ENCODE data around the gene MBNL1. TPM values are rescaled to one million over a fixed set of nuclear protein-coding genes. Genes with fewer than 3 reads are reported as not detected.

The MBNL1 gene
- total and polyA plus RNA-seq, 2 donors (not counting 3 experiments of a cell fraction or from before 2014, with no cell fraction given) = 179 to 362 TPM

DNA sequence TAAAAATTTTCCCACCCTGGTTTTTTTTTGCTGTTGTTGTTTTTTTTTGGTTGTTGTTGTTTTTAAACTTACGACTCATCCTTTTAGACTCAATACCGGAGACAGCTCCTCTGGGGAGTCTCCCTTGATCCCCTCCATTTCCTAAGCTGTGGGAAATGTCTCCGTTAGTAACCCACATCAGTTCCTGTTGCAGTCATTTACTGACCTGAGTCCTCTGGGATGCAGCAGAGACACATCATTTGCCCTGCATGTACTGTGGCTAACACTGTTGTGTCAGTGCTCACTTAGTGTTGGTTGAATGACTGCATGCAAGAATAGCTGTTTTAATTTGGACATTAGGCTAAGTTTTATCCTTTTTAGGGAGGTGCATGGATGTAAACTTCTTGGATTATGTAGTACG is 83.8 kb downstream of the MBNL1 start:
- dilution Hi-C loops (cut with MboI; ENCODE audit: extremely low pct_ligation_motif_present, low sequenced_read_pairs) (no loop called here), intact Hi-C loops (cut with micrococcal nuclease) (no loop called here)
- DNase-seq (ENCODE audit: low read depth, low spot score) = peak; percentile 53

DNA sequence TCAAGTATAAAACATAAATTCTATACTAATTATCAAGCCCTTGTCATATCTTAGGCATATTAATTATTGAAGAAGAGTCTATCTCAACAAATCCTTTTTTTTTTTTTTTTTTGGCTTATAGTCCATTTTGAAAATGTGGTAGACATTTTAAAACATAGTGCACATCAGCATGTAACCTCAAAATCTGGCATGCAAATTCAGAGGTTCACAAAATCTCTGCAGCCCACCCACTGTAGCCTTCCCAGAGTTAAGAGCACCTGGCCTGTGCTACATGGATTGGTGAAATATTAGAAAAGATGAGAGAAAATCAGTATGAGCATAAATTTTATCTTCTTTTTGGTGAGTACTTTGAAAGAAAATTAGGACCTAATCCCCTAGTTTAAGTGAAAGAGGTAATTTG is 84.8 kb downstream of the MBNL1 start:
- Histone ChIP-seq H3K4me1 (ENCODE audit: control insufficient read depth, extremely low read depth, insufficient read depth, low read length) (peaks cover 59% of the 10 kb centered on the region), H3K36me3 (ENCODE audit: control insufficient read depth in 2 of 2, extremely low read depth in 1 of 2, insufficient read depth in 2 of 2, low read length in 2 of 2) (no peaks in the 10 kb centered on the region), H3K4me3 (replicated peaks in 1 of 3; ENCODE audit: insufficient read depth in 1 of 3, low read depth in 1 of 3, low read length in 3 of 3) (no peak overlapping the region), H3K27me3 (ENCODE audit: control insufficient read depth in 2 of 2, insufficient read depth in 2 of 2, low read length in 2 of 2) (no peaks in the 10 kb centered on the region), H2AFZ (ENCODE audit: low read depth, low read length) (no peak overlapping the region), H3K9ac (replicated peaks; ENCODE audit: extremely low read depth, insufficient read depth, low read length) (no peak overlapping the region), H3K9me1 (replicated peaks; ENCODE audit: control insufficient read depth, extremely low read depth, insufficient read depth, low read length) (no peaks in the 10 kb centered on the region), H3K4me2 (ENCODE audit: insufficient read depth, low read length) (no peak overlapping the region), H3K79me2 (ENCODE audit: control insufficient read depth, insufficient read depth, low read length) (peaks cover 98% of the 10 kb centered on the region), H4K20me1 (replicated peaks; ENCODE audit: control insufficient read depth, extremely low read depth, insufficient read depth, low read length) (peaks cover 2% of the 10 kb centered on the region), H3K9me3 (replicated peaks; ENCODE audit: control insufficient read depth, insufficient read depth, low read length) (no peaks in the 10 kb centered on the region), H3K27ac (ENCODE audit: insufficient read depth, low read depth, low read length) (no peak overlapping the region)
- TF ChIP-seq JUN (IDR thresholded peaks at IDR 0.05; ENCODE audit: borderline replicate concordance, insufficient read depth, insufficient read length, low read depth) = no peak
- TF ChIP-seq MYC (IDR thresholded peaks at IDR 0.05; ENCODE audit: low read depth, low read length) = no peak
- TF ChIP-seq, protein P1, sequence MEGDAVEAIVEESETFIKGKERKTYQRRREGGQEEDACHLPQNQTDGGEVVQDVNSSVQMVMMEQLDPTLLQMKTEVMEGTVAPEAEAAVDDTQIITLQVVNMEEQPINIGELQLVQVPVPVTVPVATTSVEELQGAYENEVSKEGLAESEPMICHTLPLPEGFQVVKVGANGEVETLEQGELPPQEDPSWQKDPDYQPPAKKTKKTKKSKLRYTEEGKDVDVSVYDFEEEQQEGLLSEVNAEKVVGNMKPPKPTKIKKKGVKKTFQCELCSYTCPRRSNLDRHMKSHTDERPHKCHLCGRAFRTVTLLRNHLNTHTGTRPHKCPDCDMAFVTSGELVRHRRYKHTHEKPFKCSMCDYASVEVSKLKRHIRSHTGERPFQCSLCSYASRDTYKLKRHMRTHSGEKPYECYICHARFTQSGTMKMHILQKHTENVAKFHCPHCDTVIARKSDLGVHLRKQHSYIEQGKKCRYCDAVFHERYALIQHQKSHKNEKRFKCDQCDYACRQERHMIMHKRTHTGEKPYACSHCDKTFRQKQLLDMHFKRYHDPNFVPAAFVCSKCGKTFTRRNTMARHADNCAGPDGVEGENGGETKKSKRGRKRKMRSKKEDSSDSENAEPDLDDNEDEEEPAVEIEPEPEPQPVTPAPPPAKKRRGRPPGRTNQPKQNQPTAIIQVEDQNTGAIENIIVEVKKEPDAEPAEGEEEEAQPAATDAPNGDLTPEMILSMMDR (IDR thresholded peaks at IDR 0.05; ENCODE audit: extremely low read depth in 1 of 2, insufficient read depth in 1 of 2, low read depth in 1 of 2, low read length in 2 of 2) = no peak
- TF ChIP-seq POLR2A (IDR thresholded peaks at IDR 0.05; ENCODE audit: low read depth, low read length) = no peak
- TF ChIP-seq FOS (IDR thresholded peaks at IDR 0.05; ENCODE audit: borderline replicate concordance, insufficient read depth, low read length) = no peak
- no peak for TF ChIP-seq POLR2AphosphoS5 (IDR thresholded peaks at IDR 0.05; ENCODE audit: insufficient read depth, low read depth, low read length)
- no peak for TF ChIP-seq GATA2 (IDR thresholded peaks at IDR 0.05; ENCODE audit: insufficient read depth, insufficient read length, low read depth, low read length)
- TF ChIP-seq EZH2 (IDR thresholded peaks at IDR 0.05; ENCODE audit: borderline replicate concordance, low read depth, low read length, severe bottlenecking) = no peak
- TF ChIP-seq, protein P2, sequence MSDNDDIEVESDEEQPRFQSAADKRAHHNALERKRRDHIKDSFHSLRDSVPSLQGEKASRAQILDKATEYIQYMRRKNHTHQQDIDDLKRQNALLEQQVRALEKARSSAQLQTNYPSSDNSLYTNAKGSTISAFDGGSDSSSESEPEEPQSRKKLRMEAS (IDR thresholded peaks at IDR 0.05; ENCODE audit: insufficient read depth, insufficient read length) = no peak
- dilution Hi-C loops (cut with MboI; ENCODE audit: extremely low pct_ligation_motif_present, low sequenced_read_pairs) = no loop called here
- no peak for FAIRE-seq
- DNase-seq (ENCODE audit: low read depth, low spot score) = no peak
- ChIA-PET CTCF (interaction anchor here (0.7 kb wide), 1 partner anchor 90 kb away, joined by 3 read pairs; no protein-coding TSS in a partner anchor), POLR2A (no interaction called here)
- no TSS peak for BruUV-seq (replicated peaks)
- intact Hi-C loops (cut with micrococcal nuclease) = no loop called here

More for the DNA sequence above, 83.8 kb downstream of the MBNL1 start:
- TF ChIP-seq FOS (IDR thresholded peaks at IDR 0.05; ENCODE audit: borderline replicate concordance, insufficient read depth, low read length) (peak; percentile 7), JUN (IDR thresholded peaks at IDR 0.05; ENCODE audit: borderline replicate concordance, insufficient read depth, insufficient read length, low read depth) (no peak)
- Histone ChIP-seq H4K20me1 (replicated peaks; ENCODE audit: control insufficient read depth, extremely low read depth, insufficient read depth, low read length) (peaks cover 3% of the 10 kb centered on the region), H2AFZ (ENCODE audit: low read depth, low read length) (no peak overlapping the region), H3K79me2 (ENCODE audit: control insufficient read depth, insufficient read depth, low read length) (peaks cover 97% of the 10 kb centered on the region), H3K9me3 (replicated peaks; ENCODE audit: control insufficient read depth, insufficient read depth, low read length) (no peaks in the 10 kb centered on the region), H3K4me1 (ENCODE audit: control insufficient read depth, extremely low read depth, insufficient read depth, low read length) (peaks cover 59% of the 10 kb centered on the region), H3K27me3 (ENCODE audit: control insufficient read depth in 2 of 2, insufficient read depth in 2 of 2, low read length in 2 of 2) (no peaks in the 10 kb centered on the region), H3K9me1 (replicated peaks; ENCODE audit: control insufficient read depth, extremely low read depth, insufficient read depth, low read length) (no peaks in the 10 kb centered on the region), H3K27ac (ENCODE audit: insufficient read depth, low read depth, low read length) (no peak overlapping the region), H3K4me3 (replicated peaks in 1 of 3; ENCODE audit: insufficient read depth in 1 of 3, low read depth in 1 of 3, low read length in 3 of 3) (no peak overlapping the region), H3K36me3 (ENCODE audit: control insufficient read depth in 2 of 2, extremely low read depth in 1 of 2, insufficient read depth in 2 of 2, low read length in 2 of 2) (no peaks in the 10 kb centered on the region), H3K4me2 (ENCODE audit: insufficient read depth, low read length) (no peak overlapping the region), H3K9ac (replicated peaks; ENCODE audit: extremely low read depth, insufficient read depth, low read length) (no peak overlapping the region)
- ChIA-PET POLR2A (interaction anchor here (0.6 kb wide), 1 partner anchor 14 kb away, joined by 3 read pairs; no protein-coding TSS in a partner anchor), CTCF (interaction anchor here (0.7 to 1.8 kb wide), 3 partner anchors 11 to 281 kb away, joined by 3 to 6 read pairs (median 4); no protein-coding TSS in a partner anchor)
- FAIRE-seq = no peak
- no TSS peak for BruUV-seq (replicated peaks)
